Stimulated activated CD8-positive, alpha-beta memory T cell treated with anti-CD3 and anti-CD28 coated beads, Interleukin-15, amount 100 ng/mL, for 1 hour (primary cell): ENCODE data around the gene UBAP1L.
A peak's percentile ranks its signal among the peaks of the same experiment; 100 is the strongest.
"Not testable (repeated sequence)": the region's sequence is repeated elsewhere in the genome, so short reads cannot be mapped to it uniquely, and the experiment has no call there.

ENCODE experiments used
- DNase-seq: peaks from one replicate; pipeline ENCODE4 v3.0.0-alpha.2; 2020; ENCODE audit warnings: low read depth

Gene UBAP1L

DNA sequence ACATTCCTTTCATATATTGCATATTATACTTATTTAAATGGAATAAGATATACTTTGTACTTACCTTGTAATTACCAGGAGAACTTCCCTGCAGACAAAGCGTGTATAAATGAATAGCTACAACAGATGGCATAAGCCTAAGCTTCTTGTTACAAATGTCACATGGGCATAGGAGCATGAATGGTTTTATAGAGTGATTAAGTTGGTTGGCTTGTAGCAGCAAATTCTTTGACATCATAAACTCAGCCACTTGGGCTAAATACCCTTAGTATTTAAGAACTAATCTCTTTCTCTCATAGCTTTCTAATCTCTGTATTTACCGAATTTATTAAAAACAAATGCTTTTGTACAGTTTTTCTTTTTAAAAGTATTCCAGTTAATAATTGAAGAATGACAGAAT lies at the start of gene UBAP1L:
Gene UBAP1L, minus strand, starts transcription at position 115 of the 400 bp plus-strand sequence. CDS start 8,985 bp downstream, outside the sequence.
- no peak for DNase-seq

DNA sequence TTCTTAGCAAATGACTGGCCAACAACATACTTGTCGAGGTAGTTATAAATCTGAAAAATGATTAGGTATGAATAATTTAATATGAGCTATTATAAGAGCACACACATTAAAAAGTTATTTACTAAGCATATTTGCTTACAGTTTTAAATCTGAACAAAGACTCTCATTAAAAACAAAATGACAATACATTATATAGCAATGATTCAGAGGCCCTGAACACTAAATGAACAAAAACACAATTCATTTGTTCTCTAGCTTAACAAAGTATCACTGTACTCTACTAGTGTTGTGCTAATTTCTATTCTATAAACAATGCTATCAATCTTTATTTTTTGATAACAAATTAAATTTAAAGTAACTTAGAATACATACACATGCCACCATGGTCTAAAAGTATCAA lies 49.1 kb upstream of the UBAP1L start:
- DNase-seq: no peak

DNA sequence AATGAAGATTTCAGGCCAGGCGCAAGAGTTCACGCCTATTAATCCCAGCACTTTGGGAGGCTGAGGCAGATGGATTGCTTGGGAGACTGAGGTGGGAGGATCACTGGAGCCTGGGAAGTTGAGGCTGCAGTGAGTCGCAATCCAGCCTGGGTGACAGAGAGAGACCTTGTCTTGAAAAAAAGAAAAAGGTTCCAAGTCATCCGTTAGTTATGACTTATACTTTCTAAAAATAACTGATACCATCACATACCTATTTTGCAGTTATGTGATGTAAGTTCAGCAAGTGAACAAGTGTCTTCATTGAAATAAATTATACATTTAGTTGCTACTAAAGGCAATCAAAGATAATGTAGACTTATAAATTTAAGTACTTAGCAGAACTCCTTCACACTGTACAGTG lies 48.0 kb upstream of the UBAP1L start:
- no peak for DNase-seq

- DNase-seq: no peak
Measured at GRCh38 chr15:65156692-65157091, 41.7 kb upstream of the UBAP1L start.

DNA sequence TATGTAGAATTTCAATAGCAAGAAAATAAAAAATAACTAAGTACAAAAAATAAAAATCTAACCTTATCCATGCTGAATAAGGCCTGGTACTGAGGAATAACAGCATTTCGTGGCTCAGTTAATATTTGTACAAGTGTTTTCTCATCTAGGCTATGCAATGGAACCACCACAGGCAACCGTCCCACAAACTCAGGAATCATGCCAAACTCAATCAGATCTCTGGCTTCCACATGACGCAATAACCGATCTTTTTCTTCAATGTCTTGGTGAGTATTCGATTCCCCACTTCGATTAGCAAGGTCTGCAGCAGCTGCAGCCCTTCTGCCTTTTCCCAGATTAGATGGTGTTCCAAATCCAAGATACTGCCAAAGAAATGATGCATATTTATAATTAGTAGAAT lies 39.7 kb upstream of the UBAP1L start:
- no peak for DNase-seq

GRCh38 chr15:65147902-65148301 lies 32.9 kb upstream of the UBAP1L start:
- DNase-seq: no peak

DNA sequence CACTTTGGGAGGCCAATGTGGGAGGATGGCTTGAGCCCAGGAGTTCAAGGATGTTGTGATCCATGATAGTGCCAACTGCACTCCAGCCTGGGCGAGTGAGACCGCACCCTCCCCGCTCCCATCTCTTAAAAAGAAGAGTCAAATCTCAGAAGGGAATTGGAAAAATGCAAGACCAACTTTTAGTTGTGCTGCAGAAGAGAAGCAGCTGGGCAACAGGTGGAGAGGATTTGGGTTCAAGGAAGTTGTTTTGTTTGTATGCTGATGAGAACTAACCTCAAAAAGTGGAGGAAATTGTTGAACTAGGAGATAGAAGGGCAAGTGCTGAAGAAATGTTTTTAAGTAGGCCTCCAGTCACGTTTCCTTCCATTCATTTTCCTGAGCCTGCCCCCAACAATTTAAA lies 31.4 kb upstream of the UBAP1L start:
- DNase-seq: no peak

DNA sequence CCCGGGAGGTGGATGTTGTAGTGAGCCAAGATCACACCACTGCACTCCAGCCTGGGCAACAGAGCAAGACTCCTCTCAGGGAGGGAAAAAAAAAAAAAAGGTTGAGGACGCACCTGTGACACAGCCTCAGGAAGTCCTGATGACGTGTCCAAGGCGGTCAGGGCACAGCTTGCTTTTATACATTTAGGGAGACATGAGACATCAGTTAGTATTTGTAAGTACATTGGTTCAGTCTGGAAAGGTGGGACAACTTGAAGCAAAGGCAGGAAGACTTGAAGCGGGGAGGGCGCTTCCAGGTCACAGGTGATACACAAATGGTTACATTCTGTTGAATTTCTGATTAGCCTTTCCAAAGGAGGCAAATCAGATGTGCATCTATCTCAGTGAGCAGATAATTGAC lies 23.6 kb upstream of the UBAP1L start:
- not testable (repeated sequence) for DNase-seq

- DNase-seq: not testable (repeated sequence)
Measured at GRCh38 chr15:65137893-65138292, 22.9 kb upstream of the UBAP1L start.

GRCh38 chr15:65137089-65137488 lies 22.1 kb upstream of the UBAP1L start:
- DNase-seq: not testable (repeated sequence)

- no peak for DNase-seq
Measured at GRCh38 chr15:65134538-65134937, 19.5 kb upstream of the UBAP1L start.

GRCh38 chr15:65133548-65134200 lies 18.7 kb upstream of the UBAP1L start, which contains the start of gene PDCD7:
Gene PDCD7, minus strand, starts transcription at chr15:65133808. Its CDS starts 27 bp downstream, at chr15:65133781.
- DNase-seq: peak; percentile 67

- no peak for DNase-seq
Measured at GRCh38 chr15:65132878-65133547, 18.0 kb upstream of the UBAP1L start.

GRCh38 chr15:65130941-65131340 lies 15.9 kb upstream of the UBAP1L start:
- DNase-seq: no peak

GRCh38 chr15:65115542-65115941 lies 542 bp upstream of the UBAP1L start:
- DNase-seq: no peak

GRCh38 chr15:65110676-65111292 lies 4.2 kb downstream of the UBAP1L start:
- no peak for DNase-seq

GRCh38 chr15:65106011-65106590 lies 8.9 kb downstream of the UBAP1L start:
- no peak for DNase-seq

- no peak for DNase-seq
Measured at GRCh38 chr15:65105038-65105437, 10.0 kb downstream of the UBAP1L start.

GRCh38 chr15:65102912-65103311 lies 12.1 kb downstream of the UBAP1L start:
- DNase-seq: no peak

GRCh38 chr15:65101891-65102708 lies 12.9 kb downstream of the UBAP1L start:
- DNase-seq: no peak

- DNase-seq: no peak
Measured at GRCh38 chr15:65101411-65101890, 13.5 kb downstream of the UBAP1L start.

DNA sequence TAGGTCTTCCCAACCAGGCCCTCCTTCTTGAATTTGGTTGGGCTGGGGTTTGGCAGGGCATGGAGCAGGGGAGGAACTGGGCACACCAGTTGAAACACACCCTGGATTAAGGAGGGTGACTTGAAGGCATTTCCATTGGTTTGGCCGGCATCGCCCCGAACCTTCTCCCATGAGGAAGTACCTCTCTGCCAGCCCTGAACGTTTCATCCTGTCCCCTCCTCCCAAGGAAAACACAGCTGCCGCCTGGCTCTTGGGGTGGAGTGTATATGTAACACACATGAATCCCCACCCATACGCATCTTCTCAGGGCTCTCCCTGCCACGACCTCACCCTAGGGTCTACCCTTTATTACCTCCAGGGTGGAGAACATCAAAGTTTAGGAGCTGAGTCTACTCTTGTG lies 14.6 kb downstream of the UBAP1L start:
- no peak for DNase-seq
